LNCAP (cell line): ENCODE data around the gene FAM162A.

Experiments used
- TF ChIP-seq, protein P1 (sequence below): fragments of 450-650 bp; IDR thresholded peaks from 2 replicates; pipeline ENCODE4 v1.5.1; 2017; ENCODE audit warnings: mild to moderate bottlenecking

The FAM162A gene

GRCh38 chr3:122430371-122430770 lies 46.4 kb downstream of the FAM162A start:
- TF ChIP-seq, protein P1, sequence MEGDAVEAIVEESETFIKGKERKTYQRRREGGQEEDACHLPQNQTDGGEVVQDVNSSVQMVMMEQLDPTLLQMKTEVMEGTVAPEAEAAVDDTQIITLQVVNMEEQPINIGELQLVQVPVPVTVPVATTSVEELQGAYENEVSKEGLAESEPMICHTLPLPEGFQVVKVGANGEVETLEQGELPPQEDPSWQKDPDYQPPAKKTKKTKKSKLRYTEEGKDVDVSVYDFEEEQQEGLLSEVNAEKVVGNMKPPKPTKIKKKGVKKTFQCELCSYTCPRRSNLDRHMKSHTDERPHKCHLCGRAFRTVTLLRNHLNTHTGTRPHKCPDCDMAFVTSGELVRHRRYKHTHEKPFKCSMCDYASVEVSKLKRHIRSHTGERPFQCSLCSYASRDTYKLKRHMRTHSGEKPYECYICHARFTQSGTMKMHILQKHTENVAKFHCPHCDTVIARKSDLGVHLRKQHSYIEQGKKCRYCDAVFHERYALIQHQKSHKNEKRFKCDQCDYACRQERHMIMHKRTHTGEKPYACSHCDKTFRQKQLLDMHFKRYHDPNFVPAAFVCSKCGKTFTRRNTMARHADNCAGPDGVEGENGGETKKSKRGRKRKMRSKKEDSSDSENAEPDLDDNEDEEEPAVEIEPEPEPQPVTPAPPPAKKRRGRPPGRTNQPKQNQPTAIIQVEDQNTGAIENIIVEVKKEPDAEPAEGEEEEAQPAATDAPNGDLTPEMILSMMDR: no peak

- TF ChIP-seq, protein P1: no peak
These were observed 52.0 kb downstream of the FAM162A start for GRCh38 chr3:122435950-122436349.

- TF ChIP-seq, protein P1: no peak
These were observed 59.1 kb downstream of the FAM162A start for GRCh38 chr3:122443090-122443489.

- TF ChIP-seq, protein P1: no peak
These were observed 67.4 kb downstream of the FAM162A start for GRCh38 chr3:122451371-122451770.

GRCh38 chr3:122456074-122456473 lies 72.1 kb downstream of the FAM162A start:
- TF ChIP-seq, protein P1: no peak

DNA sequence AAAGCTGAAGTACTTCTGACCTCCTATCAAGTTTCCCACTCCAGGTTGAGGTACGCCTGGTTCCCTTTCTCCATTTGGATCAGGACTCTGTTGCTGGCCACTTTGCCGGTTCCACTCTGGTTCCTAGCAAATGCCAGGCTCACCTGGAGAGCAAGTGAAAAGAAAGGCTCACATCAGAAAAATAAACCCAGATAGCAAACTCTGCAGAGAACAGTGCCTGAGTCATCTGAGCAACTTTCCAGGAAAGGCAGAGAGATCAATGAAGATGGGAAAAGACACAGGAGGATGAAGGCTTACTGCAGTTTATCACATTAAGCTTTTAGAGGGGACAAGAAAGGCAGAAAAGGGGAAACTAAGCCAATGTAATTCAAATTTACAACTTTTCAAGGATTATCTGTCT lies 73.7 kb downstream of the FAM162A start:
- TF ChIP-seq, protein P1: no peak

- TF ChIP-seq, protein P1: peak; percentile 64
These were observed 75.0 kb downstream of the FAM162A start for GRCh38 chr3:122458992-122459391.

- TF ChIP-seq, protein P1: no peak
These were observed 77.8 kb downstream of the FAM162A start for GRCh38 chr3:122461806-122462205.
